K562 (cell line): Measurements from ENCODE around the gene DHX29. TPM values are rescaled to one million over a fixed set of nuclear protein-coding genes. Genes with fewer than 3 reads are reported as not detected.

Experiments
- ARHGAP35 ChIP-seq: fragments of 450-650 bp; IDR thresholded peaks from 2 replicates; pipeline ENCODE4 v1.6.1; 2018; ENCODE audit not compliant: partially characterized antibody
- CBFB ChIP-seq: sonication (generic); formaldehyde crosslinking; IDR thresholded peaks from 2 replicates; pipeline ENCODE4 v1.4.0; 2020; ENCODE audit warnings: mild to moderate bottlenecking, missing genetic modification reagents
- DEAF1 ChIP-seq: fragments of 450-650 bp; formaldehyde crosslinking; IDR thresholded peaks from 2 replicates; pipeline ENCODE4 v1.4.0; 2020; ENCODE audit warnings: mild to moderate bottlenecking, moderate library complexity
- DLX4 ChIP-seq: fragments of 250-450 bp; sonication (Bioruptor Pico); IDR thresholded peaks from 2 replicates; pipeline ENCODE4 v1.6.1; 2021; ENCODE audit warnings: mild to moderate bottlenecking
- EP400 ChIP-seq: fragments of 450-650 bp; IDR thresholded peaks from 2 replicates; pipeline ENCODE4 v1.6.1; 2017; ENCODE audit warnings: antibody characterized with exemption, mild to moderate bottlenecking, moderate library complexity
- FOXK2 ChIP-seq, 2 experiments: fragments of 450-650 bp; IDR thresholded peaks in 1 of 2; conservative IDR thresholded peaks in 1 of 2; 2 replicates each; pipeline ENCODE4 v1.6.1; 2016; ENCODE audit warnings: low read depth in 2 of 2, mild to moderate bottlenecking in 1 of 2
- GATAD2B ChIP-seq: fragments of 450-650 bp; IDR thresholded peaks from 2 replicates; pipeline ENCODE4 v1.6.1; 2017; ENCODE audit warnings: mild to moderate bottlenecking, borderline replicate concordance
- MBD1 ChIP-seq: fragments of 250-450 bp; sonication (Bioruptor Pico); IDR thresholded peaks from 2 replicates; pipeline ENCODE4 v1.8.0; 2022; ENCODE audit warnings: inconsistent platforms
- PTTG1 ChIP-seq: fragments of 450-650 bp; IDR thresholded peaks from 2 replicates; pipeline ENCODE4 v1.6.1; 2016; ENCODE audit warnings: low read depth, mild to moderate bottlenecking, missing genetic modification characterization, missing compliant biosample characterization
- RHOXF2B ChIP-seq: fragments of 250-450 bp; sonication (Bioruptor Pico); conservative IDR thresholded peaks from 2 replicates; pipeline ENCODE4 v1.5.1; 2021
- TFAP4 ChIP-seq: sonication (generic); formaldehyde crosslinking; IDR thresholded peaks from 2 replicates; pipeline ENCODE4 v1.8.0; 2022; ENCODE audit warnings: missing genetic modification reagents, mild to moderate bottlenecking, moderate library complexity, borderline replicate concordance
- ZBTB49 ChIP-seq: sonication (generic); formaldehyde crosslinking; IDR thresholded peaks from 2 replicates; pipeline ENCODE4 v1.8.0; 2022; ENCODE audit warnings: missing genetic modification reagents, mild to moderate bottlenecking, borderline replicate concordance
- ZNF197 ChIP-seq: fragments of 200-800 bp; sonication (Bioruptor generic); IDR thresholded peaks from 2 replicates; pipeline ENCODE4 v1.6.1; 2016; ENCODE audit warnings: low read depth, missing genetic modification characterization, missing compliant biosample characterization
- ZNF280B ChIP-seq: fragments of 250-450 bp; sonication (Bioruptor Pico); IDR thresholded peaks from 2 replicates; pipeline ENCODE4 v1.5.1; 2021; ENCODE audit warnings: mild to moderate bottlenecking
- ZNF395 ChIP-seq: fragments of 200-800 bp; sonication (Bioruptor generic); IDR thresholded peaks from 2 replicates; pipeline ENCODE4 v1.6.1; 2017; ENCODE audit warnings: missing genetic modification characterization, missing compliant biosample characterization
- polyA plus RNA-seq, 8 experiments: library from polyadenylated mRNA; depleted of rRNA in 4 of 8; stranded (reverse) in 5 of 8; unstranded in 3 of 8; fragments of >200 nt; fragmentation: Nextera tagmentation in 2 of 8; fragmentation: Illumina TruSeq in 1 of 8; extraction: Ambion mirVana in 2 of 8; extraction: Trizol in 1 of 8; gene quantifications; 2 replicates each; pipeline versions ENCODE4 v1.2.1 to v1.2.3, GENCODE V29; 2011 to 2014; ENCODE audit warnings: inconsistent platforms in 1 of 8, missing spikeins in 1 of 8
- total RNA-seq, 7 experiments: library from RNA; depleted of rRNA in 6 of 7; stranded (reverse); fragments of >200 nt in 6 of 7; fragmentation: Illumina TruSeq in 2 of 7; extraction: Trizol in 2 of 7; gene quantifications; 2 replicates each; pipeline versions ENCODE4 v1.2.1 to v1.2.3, GENCODE V29; 2011 to 2021; ENCODE audit warnings: low replicate concordance in 1 of 7

Gene DHX29
- total and polyA plus RNA-seq, 9 of the 15 experiments (the other 6 are each of a cell fraction or from before 2014, with no cell fraction given), result 7.5 to 42.1 (median 25.0) TPM

- TF ChIP-seq CBFB (CRISPR knock-in tag), result peak; percentile 75; the same call in 1 of the 2 replicates
- no peak for TF ChIP-seq ARHGAP35
- no peak; the same call in 1 of the 2 replicates for TF ChIP-seq DEAF1
- no peak for TF ChIP-seq FOXK2 (conservative IDR thresholded peaks at IDR 0.05 in 1 of 2, IDR thresholded peaks at IDR 0.05 in 1 of 2; ENCODE audit: low read depth in 2 of 2)
- no peak for TF ChIP-seq ZBTB49 (CRISPR knock-in tag)
- no peak for TF ChIP-seq ZNF197 (CRISPR knock-in tag)
- TF ChIP-seq TFAP4 (CRISPR knock-in tag), result peak; percentile 57
- no peak for TF ChIP-seq DLX4 (CRISPR knock-in tag)
- no peak for TF ChIP-seq PTTG1 (tag)
- peak; percentile 40; the same call in 1 of the 2 replicates for TF ChIP-seq EP400
- no peak for TF ChIP-seq GATAD2B
- TF ChIP-seq RHOXF2B (CRISPR knock-in tag), result no peak
- no peak for TF ChIP-seq ZNF395 (CRISPR knock-in tag)
- TF ChIP-seq MBD1 (CRISPR knock-in tag), result no peak
- no peak for TF ChIP-seq ZNF280B
Observed at GRCh38 chr5:55226027-55226933, 81.2 kb downstream of the DHX29 start (continued).
